ENCODE data around the gene CWF19L1. TPM values are rescaled to one million over a fixed set of nuclear protein-coding genes. Genes with fewer than 3 reads are reported as not detected.

The CWF19L1 gene
- total and polyA plus RNA-seq, 5 donors from 2014 or later, result 30.7 to 51.8 (median 35.3) TPM

Other genes with a start within 250 kb of the CWF19L1 start
- gene CPN1, start 185.8 kb downstream of the CWF19L1 start, total RNA-seq, result not detected
- not detected for gene CPN1, start 185.8 kb downstream of the CWF19L1 start, polyA plus RNA-seq
- gene ERLIN1, start 81.6 kb downstream of the CWF19L1 start, total RNA-seq, result 6.2 TPM
- gene ERLIN1, start 81.6 kb downstream of the CWF19L1 start, polyA plus RNA-seq, result 10 to 100 TPM in 3 of 4 donors, 1 to 10 TPM in 1; 5.4 to 14.4 (median 10.7) TPM
- gene CHUK, start 38.0 kb downstream of the CWF19L1 start, total RNA-seq, result 25.1 TPM
- 10 to 100 TPM; 13.0 to 18.4 (median 15.1) TPM for gene CHUK, start 38.0 kb downstream of the CWF19L1 start, polyA plus RNA-seq
- 58.4 TPM for gene BLOC1S2, start 19.0 kb upstream of the CWF19L1 start, total RNA-seq
- gene BLOC1S2, start 19.0 kb upstream of the CWF19L1 start, polyA plus RNA-seq, result 100 to 1,000 TPM in 1 of 4 donors, 10 to 100 TPM in 3; 73.3 to 104 (median 87.7) TPM
- gene PKD2L1, start 62.6 kb upstream of the CWF19L1 start, total RNA-seq, result not detected
- not detected for gene PKD2L1, start 62.6 kb upstream of the CWF19L1 start, polyA plus RNA-seq
- 1.3 TPM for gene SCD, start 79.6 kb upstream of the CWF19L1 start, total RNA-seq
- under 1 TPM; 0.22 to 0.94 (median 0.76) TPM for gene SCD, start 79.6 kb upstream of the CWF19L1 start, polyA plus RNA-seq
- not detected for gene WNT8B, start 195.4 kb upstream of the CWF19L1 start, total RNA-seq
- gene WNT8B, start 195.4 kb upstream of the CWF19L1 start, polyA plus RNA-seq, result under 1 TPM in 1 of 4 donors, not detected in 3; 0.07 TPM